WI38 (cell line): ENCODE results near the gene TRIM56.

ENCODE experiments used
- H3K4me3 ChIP-seq: 2 replicates; pipeline ENCODE4 v1.5.1; 2011; ENCODE audit warnings: low read depth, mild to moderate bottlenecking, control low read depth, low read length
- CTCF ChIP-seq: IDR thresholded peaks from 2 replicates; pipeline ENCODE4 v1.5.1; 2012; ENCODE audit warnings: low read depth, mild to moderate bottlenecking, control low read depth, low read length

Gene TRIM56

GRCh38 chr7:101094791-101095375 is 9.6 kb downstream of the TRIM56 start:
- peak; percentile 68 for TF ChIP-seq CTCF
- no peak overlapping the region for H3K4me3 ChIP-seq

GRCh38 chr7:101096331-101096956 is 11.2 kb downstream of the TRIM56 start:
- TF ChIP-seq CTCF = no peak
- H3K4me3 ChIP-seq = no peak overlapping the region

GRCh38 chr7:101096957-101097347 is 11.7 kb downstream of the TRIM56 start:
- H3K4me3 ChIP-seq = no peak overlapping the region
- no peak for TF ChIP-seq CTCF

GRCh38 chr7:101097561-101097960 is 12.3 kb downstream of the TRIM56 start:
- TF ChIP-seq CTCF = no peak

GRCh38 chr7:101099969-101100781 is 14.9 kb downstream of the TRIM56 start:
- no peak overlapping the region for H3K4me3 ChIP-seq
- TF ChIP-seq CTCF = no peak

More at GRCh38 chr7:101097561-101097960, 12.3 kb downstream of the TRIM56 start:
- no peak overlapping the region for H3K4me3 ChIP-seq

- H3K4me3 ChIP-seq = no peak overlapping the region
- TF ChIP-seq CTCF = no peak
These were observed 15.9 kb downstream of the TRIM56 start for GRCh38 chr7:101100858-101101847.
